Smooth muscle cell (in vitro differentiated cells): ENCODE measurements around the gene FAAP100. TPM values are rescaled to one million over a fixed set of nuclear protein-coding genes. Genes with fewer than 3 reads are reported as not detected.

ENCODE experiments used
- DNase-seq: peaks from one replicate; lab custom pipeline; 2025; ENCODE audit not compliant: unreplicated experiment; lab: John Stamatoyannopoulos, UW
- H2AFZ ChIP-seq: fragments of 200-600 bp; sonication (generic); 2 replicates; pipeline ENCODE4 v1.6.0; 2016; ENCODE audit warnings: antibody characterized with exemption, low read depth, mild to moderate bottlenecking
- H3F3A ChIP-seq: fragments of 200-600 bp; sonication (generic); 2 replicates; pipeline ENCODE4 v1.6.0; 2017; ENCODE audit warnings: antibody characterized with exemption, low read depth
- H3K27ac ChIP-seq: fragments of 200-600 bp; sonication (generic); 2 replicates; pipeline ENCODE4 v1.5.1; 2016; ENCODE audit warnings: low read depth, mild to moderate bottlenecking
- H3K27me3 ChIP-seq: fragments of 200-600 bp; sonication (generic); 2 replicates; pipeline ENCODE4 v1.6.1; 2016; ENCODE audit warnings: low read depth, mild to moderate bottlenecking
- H3K36me3 ChIP-seq: fragments of 200-600 bp; sonication (generic); 2 replicates; pipeline ENCODE4 v1.5.1; 2016; ENCODE audit warnings: low read depth
- H3K4me1 ChIP-seq: fragments of 200-600 bp; sonication (generic); 2 replicates; pipeline ENCODE4 v1.5.1; 2016; ENCODE audit warnings: low read depth
- H3K4me2 ChIP-seq: fragments of 200-600 bp; sonication (generic); 2 replicates; pipeline ENCODE4 v1.6.0; 2016; ENCODE audit warnings: mild to moderate bottlenecking
- H3K4me3 ChIP-seq: fragments of 200-600 bp; sonication (generic); 2 replicates; pipeline ENCODE4 v1.5.1; 2016; ENCODE audit warnings: mild to moderate bottlenecking
- H3K79me2 ChIP-seq: fragments of 200-600 bp; sonication (generic); 2 replicates; pipeline ENCODE4 v1.6.0; 2016; ENCODE audit warnings: low read depth, mild to moderate bottlenecking
- H3K9ac ChIP-seq: fragments of 200-600 bp; sonication (generic); 2 replicates; pipeline ENCODE4 v1.6.0; 2016; ENCODE audit warnings: low read depth
- H3K9me3 ChIP-seq: fragments of 200-600 bp; sonication (generic); replicated peaks from 2 replicates; pipeline ENCODE4 v1.5.1; 2016; ENCODE audit warnings: low read depth
- H4K20me1 ChIP-seq: fragments of 200-600 bp; sonication (generic); 2 replicates; pipeline ENCODE4 v1.6.0; 2016; ENCODE audit warnings: low read depth
- WGBS: methylation state at CpG from one replicate; pipeline ENCODE4 v1.1.7; 2016; ENCODE audit warnings: low lambda C conversion rate; 5-methylcytosine and 5-hydroxymethylcytosine counted together
- polyA plus RNA-seq: library from polyadenylated mRNA; unstranded; fragments of >200 nt; fragmentation: Nextera tagmentation; extraction: Ambion mirVana; gene quantifications from 2 replicates; pipeline ENCODE4 v1.2.1, GENCODE V29; 2016
- total RNA-seq: library from RNA; depleted of rRNA; stranded (reverse); fragments of >200 nt; gene quantifications from 2 replicates; pipeline ENCODE4 v1.2.3, GENCODE V29; 2014
- TF ChIP-seq, protein P1 (sequence below): fragments of 200-600 bp; sonication (generic); IDR thresholded peaks from 2 replicates; pipeline ENCODE4 v1.5.1; 2017; ENCODE audit warnings: borderline replicate concordance, mild to moderate bottlenecking, antibody characterized with exemption; ENCODE audit not compliant: insufficient read depth, poor library complexity, severe bottlenecking

The FAAP100 gene
- total and polyA plus RNA-seq, 2 experiments from 2014 or later = 17.9 to 28.5 TPM

GRCh38 chr17:81535480-81536298 is 16.5 kb downstream of the FAAP100 start:
- H3K27me3 ChIP-seq = peaks cover 11% of the 10 kb centered on the region
- DNase-seq = no peak
- no peaks in the 10 kb centered on the region for H3K36me3 ChIP-seq
- no peaks in the 10 kb centered on the region for H3F3A ChIP-seq
- TF ChIP-seq, protein P1, sequence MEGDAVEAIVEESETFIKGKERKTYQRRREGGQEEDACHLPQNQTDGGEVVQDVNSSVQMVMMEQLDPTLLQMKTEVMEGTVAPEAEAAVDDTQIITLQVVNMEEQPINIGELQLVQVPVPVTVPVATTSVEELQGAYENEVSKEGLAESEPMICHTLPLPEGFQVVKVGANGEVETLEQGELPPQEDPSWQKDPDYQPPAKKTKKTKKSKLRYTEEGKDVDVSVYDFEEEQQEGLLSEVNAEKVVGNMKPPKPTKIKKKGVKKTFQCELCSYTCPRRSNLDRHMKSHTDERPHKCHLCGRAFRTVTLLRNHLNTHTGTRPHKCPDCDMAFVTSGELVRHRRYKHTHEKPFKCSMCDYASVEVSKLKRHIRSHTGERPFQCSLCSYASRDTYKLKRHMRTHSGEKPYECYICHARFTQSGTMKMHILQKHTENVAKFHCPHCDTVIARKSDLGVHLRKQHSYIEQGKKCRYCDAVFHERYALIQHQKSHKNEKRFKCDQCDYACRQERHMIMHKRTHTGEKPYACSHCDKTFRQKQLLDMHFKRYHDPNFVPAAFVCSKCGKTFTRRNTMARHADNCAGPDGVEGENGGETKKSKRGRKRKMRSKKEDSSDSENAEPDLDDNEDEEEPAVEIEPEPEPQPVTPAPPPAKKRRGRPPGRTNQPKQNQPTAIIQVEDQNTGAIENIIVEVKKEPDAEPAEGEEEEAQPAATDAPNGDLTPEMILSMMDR = no peak
- peaks cover 9% of the 10 kb centered on the region for H3K4me1 ChIP-seq
- no peaks in the 10 kb centered on the region for H3K79me2 ChIP-seq
- no peak overlapping the region for H2AFZ ChIP-seq
- no peaks in the 10 kb centered on the region for H3K9me3 ChIP-seq
- no peak overlapping the region for H3K4me3 ChIP-seq
- no peak overlapping the region for H3K9ac ChIP-seq
- H3K27ac ChIP-seq = no peak overlapping the region
- 90% methylated on average over 13 of the region's 13 CpGs for WGBS
- peaks cover 10% of the 10 kb centered on the region for H4K20me1 ChIP-seq
- H3K4me2 ChIP-seq = no peak overlapping the region

DNA sequence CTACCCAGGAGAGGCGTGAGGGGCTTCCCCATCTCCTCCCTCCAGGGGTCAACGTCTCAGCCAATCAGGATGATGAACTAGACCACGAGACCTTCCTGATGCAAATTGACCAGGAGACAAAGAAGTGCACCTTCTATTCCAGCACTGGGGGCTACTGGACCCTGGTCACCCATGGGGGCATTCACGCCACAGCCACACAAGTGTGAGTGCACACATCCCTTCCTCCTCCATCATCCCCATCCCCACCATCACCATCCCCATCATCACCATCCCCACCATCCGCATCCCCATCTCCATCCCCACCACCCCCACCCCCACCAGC is 17.2 kb downstream of the FAAP100 start:
- TF ChIP-seq, protein P1 = no peak
- peaks cover 10% of the 10 kb centered on the region for H4K20me1 ChIP-seq
- no peak overlapping the region for H3K4me2 ChIP-seq
- H3K27me3 ChIP-seq = peaks cover 11% of the 10 kb centered on the region
- WGBS = 95% methylated on average over 3 of the region's 5 CpGs
- no peak for DNase-seq
- no peaks in the 10 kb centered on the region for H3K9me3 ChIP-seq
- no peak overlapping the region for H3K9ac ChIP-seq
- H3K27ac ChIP-seq = no peak overlapping the region
- H3K4me3 ChIP-seq = no peak overlapping the region
- H2AFZ ChIP-seq = no peak overlapping the region
- H3K4me1 ChIP-seq = peaks cover 9% of the 10 kb centered on the region
- H3K36me3 ChIP-seq = no peaks in the 10 kb centered on the region
- no peaks in the 10 kb centered on the region for H3K79me2 ChIP-seq
- H3F3A ChIP-seq = no peaks in the 10 kb centered on the region

- Histone ChIP-seq H4K20me1 (peaks cover 10% of the 10 kb centered on the region), H3K4me3 (no peak overlapping the region), H3F3A (no peaks in the 10 kb centered on the region), H3K27me3 (peaks cover 11% of the 10 kb centered on the region), H3K9ac (no peak overlapping the region), H3K27ac (no peak overlapping the region), H3K4me2 (no peak overlapping the region), H2AFZ (no peak overlapping the region), H3K4me1 (peaks cover 9% of the 10 kb centered on the region), H3K36me3 (no peaks in the 10 kb centered on the region), H3K9me3 (no peaks in the 10 kb centered on the region), H3K79me2 (no peaks in the 10 kb centered on the region)
- 76% methylated on average over 5 of the region's 6 CpGs for WGBS
- no peak for DNase-seq
- TF ChIP-seq, protein P1 = no peak
These were observed 17.8 kb downstream of the FAAP100 start for GRCh38 chr17:81534157-81535006.
